Activated effector memory CD4-positive, alpha-beta T cell treated with Interleukin-2 at 50 U/mL for 16 hours (primary cell): ENCODE measurements around the gene IARS2.
A peak's percentile ranks its signal among the peaks of the same experiment; 100 is the strongest.
"Not testable (repeated sequence)": the region's sequence is repeated elsewhere in the genome, so short reads cannot be mapped to it uniquely, and the experiment has no call there.

Experiments used
- DNase-seq: peaks from one replicate; pipeline ENCODE4 v3.0.0-alpha.2; 2020

Gene IARS2

GRCh38 chr1:220094016-220094911 lies at the start of gene IARS2:
TSS of gene IARS2 (plus strand) at chr1:220094132. CDS start at chr1:220094217, 85 bp downstream.
- peak; percentile 93 for DNase-seq

GRCh38 chr1:220044678-220045355 lies 49.1 kb upstream of the IARS2 start:
- DNase-seq: no peak

- no peak for DNase-seq
Observed at GRCh38 chr1:220045356-220046051, 48.4 kb upstream of the IARS2 start.

GRCh38 chr1:220046052-220046930 lies 47.6 kb upstream of the IARS2 start, which contains the start of gene EPRS1:
TSS of gene EPRS1 (minus strand) at chr1:220046505. CDS start at chr1:220046388, 117 bp downstream.
- peak; percentile 93 for DNase-seq

GRCh38 chr1:220056374-220056773 lies 37.6 kb upstream of the IARS2 start:
- DNase-seq: no peak

- no peak for DNase-seq
Observed at GRCh38 chr1:220060876-220061275, 33.1 kb upstream of the IARS2 start.

- no peak for DNase-seq
Observed at GRCh38 chr1:220062629-220063028, 31.3 kb upstream of the IARS2 start.

- no peak for DNase-seq
Observed at GRCh38 chr1:220067269-220068204, 26.4 kb upstream of the IARS2 start.

- DNase-seq: no peak
Observed at GRCh38 chr1:220076861-220077762, 16.8 kb upstream of the IARS2 start.

GRCh38 chr1:220077887-220078286 lies 16.0 kb upstream of the IARS2 start:
- no peak for DNase-seq

GRCh38 chr1:220084460-220084859 lies 9.5 kb upstream of the IARS2 start:
- no peak for DNase-seq

- not testable (repeated sequence) for DNase-seq
Observed at GRCh38 chr1:220086261-220086686, 7.7 kb upstream of the IARS2 start.

- DNase-seq: peak; percentile 97
Observed at GRCh38 chr1:220089650-220090556, 4.0 kb upstream of the IARS2 start, which contains the start of gene BPNT1. TSS of gene BPNT1 (minus strand) at chr1:220089788. CDS start at chr1:220079846, 9,942 bp downstream.

GRCh38 chr1:220092694-220093093 lies 1.2 kb upstream of the IARS2 start:
- DNase-seq: no peak

- DNase-seq: no peak
Observed at GRCh38 chr1:220093361-220094015, 444 bp upstream of the IARS2 start.

- no peak for DNase-seq
Observed at GRCh38 chr1:220099826-220100225, 5.9 kb downstream of the IARS2 start.

GRCh38 chr1:220110473-220110872 lies 16.5 kb downstream of the IARS2 start:
- DNase-seq: not testable (repeated sequence)

GRCh38 chr1:220112600-220112999 lies 18.7 kb downstream of the IARS2 start:
- not testable (repeated sequence) for DNase-seq
